Measurements from ENCODE around the gene KNOP1.
"Not testable (repeated sequence)": the region's sequence is repeated elsewhere in the genome, so short reads cannot be mapped to it uniquely, and the experiment has no call there.

KNOP1 gene

DNA sequence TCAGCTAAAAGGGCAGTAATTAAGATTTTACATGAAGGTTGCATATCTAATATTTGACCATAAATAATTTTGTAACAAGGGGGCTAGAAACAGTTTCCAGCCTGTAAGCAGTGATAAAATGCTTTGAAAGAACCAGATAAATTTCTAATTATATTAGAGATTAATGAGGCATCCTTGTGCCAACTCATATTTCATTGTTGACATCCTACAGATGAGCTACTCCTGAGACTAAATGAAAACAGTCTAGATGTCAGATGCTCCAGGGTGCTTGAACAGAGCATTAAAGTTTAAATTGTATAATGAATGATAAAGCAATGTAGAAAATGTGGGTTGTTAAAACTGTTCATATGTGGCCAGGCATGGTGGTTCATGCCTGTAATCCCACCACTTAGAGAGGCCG is 23.3 kb upstream of the KNOP1 start:
- DNase-seq = no peak

DNA sequence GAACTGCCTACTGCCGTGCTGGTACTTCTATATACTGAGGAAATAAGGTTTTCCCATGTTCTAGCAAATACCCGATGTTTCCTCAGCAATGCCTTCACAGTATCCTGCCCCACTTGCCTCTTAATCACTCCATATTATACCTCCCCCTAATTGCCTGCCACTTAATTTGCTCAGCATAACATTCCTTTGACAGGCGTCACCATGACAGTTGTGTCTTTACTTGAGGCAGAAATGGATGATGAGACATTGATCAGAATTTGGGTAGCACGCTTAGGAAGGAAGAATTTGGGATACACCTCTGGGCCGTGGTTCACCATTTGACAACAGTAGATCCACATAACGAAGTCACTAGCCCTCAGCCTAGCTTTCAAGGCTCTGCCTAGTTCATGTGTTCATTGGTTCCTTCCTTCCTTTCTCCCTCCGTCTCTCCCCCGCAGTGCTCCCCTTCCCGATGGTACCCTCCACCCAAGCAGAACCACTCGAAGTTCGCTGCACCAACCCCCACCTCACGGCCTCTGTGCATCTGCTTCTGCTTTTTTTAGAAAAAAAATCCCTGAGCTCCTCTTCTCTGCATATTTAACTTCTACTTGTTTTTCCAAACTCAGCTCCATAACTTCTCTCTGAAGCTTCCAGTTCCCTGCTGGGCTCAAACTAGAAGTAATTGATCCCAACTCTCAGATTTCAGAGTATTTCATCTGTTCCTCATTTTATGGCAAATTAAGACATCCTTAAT is 19.4 kb upstream of the KNOP1 start:
- no peak for DNase-seq

- DNase-seq = no peak
These were observed 17.2 kb upstream of the KNOP1 start for GRCh38 chr16:19735074-19735867.

DNA sequence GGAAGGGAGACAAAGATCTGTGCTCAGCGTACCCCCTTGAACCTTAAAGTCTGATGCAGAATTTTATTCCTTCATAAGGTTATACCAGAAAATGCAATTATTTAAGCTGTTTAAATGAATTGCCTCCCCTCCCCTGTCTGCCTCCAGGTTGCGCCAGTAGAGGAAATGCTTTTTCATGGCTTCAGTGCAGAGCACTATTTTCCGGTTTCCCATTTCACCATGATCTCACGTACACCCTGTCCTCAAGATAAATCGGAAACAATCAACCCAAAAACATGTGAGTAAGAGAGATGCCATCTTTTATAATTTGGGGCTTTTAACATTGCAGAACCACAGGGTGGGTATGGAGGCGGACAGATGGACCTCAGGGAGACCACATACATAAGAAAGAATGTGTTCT is 15.5 kb upstream of the KNOP1 start:
- no peak for DNase-seq

- no peak for DNase-seq
These were observed 10.6 kb upstream of the KNOP1 start for GRCh38 chr16:19728636-19728965.

DNA sequence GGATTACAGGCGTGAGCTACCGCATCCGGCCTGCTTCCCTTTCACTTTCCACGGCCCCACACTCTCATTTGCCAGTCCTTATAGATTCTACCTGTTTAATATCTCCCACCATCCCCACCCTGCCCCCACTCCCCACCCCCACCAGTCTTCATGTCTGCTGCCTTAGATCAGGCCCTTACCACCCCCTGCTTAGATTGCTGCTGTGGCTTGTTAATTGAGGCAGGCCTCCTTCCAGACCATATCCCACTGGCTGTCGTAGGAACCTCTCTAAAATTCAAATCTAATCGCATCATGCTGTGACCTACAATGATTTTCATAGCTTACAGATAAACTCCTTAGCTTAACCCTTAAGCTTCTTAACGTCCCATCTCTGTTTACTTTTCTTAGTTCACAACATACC is 5.0 kb upstream of the KNOP1 start:
- DNase-seq = no peak

- DNase-seq = no peak
These were observed 4.4 kb upstream of the KNOP1 start for GRCh38 chr16:19722269-19722952.

DNA sequence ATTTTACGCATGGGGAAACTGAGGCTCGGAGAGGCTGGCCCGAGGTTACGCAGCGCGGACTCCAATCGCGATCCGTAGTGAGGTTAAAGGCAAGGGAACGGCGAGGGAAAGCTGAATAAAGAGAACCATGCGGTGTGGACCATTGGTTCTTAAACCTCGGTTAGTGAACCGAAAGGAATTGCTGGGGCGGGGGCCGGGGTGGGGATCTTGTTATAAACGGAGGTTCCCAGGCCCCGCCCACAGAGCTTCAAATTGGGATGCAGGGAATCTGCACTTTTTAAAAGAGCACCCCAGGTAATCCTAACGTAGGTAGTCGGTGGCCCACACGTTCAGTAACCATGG is 568 bp upstream of the KNOP1 start:
- DNase-seq = no peak

- DNase-seq = no peak
These were observed 713 bp downstream of the KNOP1 start for GRCh38 chr16:19717314-19717713.

- DNase-seq = not testable (repeated sequence)
These were observed 1.3 kb downstream of the KNOP1 start for GRCh38 chr16:19716728-19717127.

GRCh38 chr16:19716183-19716582 is 1.8 kb downstream of the KNOP1 start:
- no peak for DNase-seq

DNA sequence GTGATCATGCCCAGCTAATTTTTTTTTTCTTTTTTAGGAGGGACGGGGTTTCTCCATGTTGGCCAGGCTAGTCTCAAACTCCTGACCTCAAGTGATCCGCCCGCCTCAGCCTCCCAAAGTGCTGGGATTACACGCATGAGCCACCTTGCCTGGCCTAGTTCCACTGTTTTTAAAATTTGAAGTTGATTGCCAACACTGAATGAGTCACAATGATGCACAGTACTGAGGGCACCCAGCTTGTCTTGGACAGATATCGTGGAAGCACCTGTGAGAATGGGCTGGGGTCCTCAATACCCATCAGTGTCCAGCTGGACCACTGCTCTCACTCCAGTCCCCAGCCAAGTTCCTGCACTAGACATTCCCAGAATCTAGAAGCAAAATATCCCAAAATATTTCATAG is 2.5 kb downstream of the KNOP1 start:
- no peak for DNase-seq

- no peak for DNase-seq
These were observed 4.3 kb downstream of the KNOP1 start for GRCh38 chr16:19713697-19714096.

GRCh38 chr16:19712418-19713058 is 5.5 kb downstream of the KNOP1 start:
- DNase-seq = no peak

DNA sequence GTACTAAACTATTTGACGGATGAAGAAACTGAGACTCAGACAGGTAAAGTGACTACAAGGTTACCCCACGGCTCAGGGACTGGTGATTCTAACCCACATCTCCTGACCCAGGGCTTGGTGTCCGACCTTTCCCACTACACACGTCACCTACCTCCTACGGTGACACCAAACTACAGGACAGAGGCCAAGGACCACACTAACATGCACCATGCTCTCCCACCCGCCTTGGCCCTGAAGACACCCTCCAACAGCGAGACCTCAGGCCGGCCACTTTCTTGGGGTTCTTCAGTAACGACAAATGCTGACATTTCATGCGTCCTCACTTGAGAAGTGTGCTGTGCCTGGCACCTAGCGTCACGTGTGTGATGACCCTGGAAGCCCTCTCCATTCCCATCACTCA is 6.4 kb downstream of the KNOP1 start:
- no peak for DNase-seq

DNA sequence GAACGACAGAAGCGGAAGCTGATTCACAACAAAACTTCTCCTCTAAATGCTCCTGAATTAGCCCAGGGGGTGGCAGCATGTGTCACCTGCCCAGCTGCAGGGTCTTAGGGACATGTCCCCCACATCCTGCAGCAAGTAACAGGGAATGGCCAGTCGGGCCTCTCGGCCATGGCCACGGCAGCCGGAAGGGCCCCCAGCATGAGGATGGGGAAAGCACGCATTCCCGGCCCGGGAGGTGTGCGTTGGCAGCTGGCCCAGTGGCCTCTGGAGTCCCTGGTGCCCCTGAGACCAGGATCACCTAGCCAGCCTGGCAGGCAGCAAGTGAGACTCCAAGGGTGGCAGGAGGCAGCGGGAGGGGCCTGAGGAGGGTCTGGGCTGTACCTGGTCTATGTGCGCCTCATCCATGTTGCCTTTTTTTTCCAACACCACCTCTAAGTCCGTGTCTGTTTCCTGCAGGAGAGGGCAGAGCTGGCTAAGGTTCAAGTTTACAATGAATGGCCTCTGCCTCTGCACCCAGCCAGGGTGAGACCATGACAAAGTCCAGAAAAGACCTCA is 7.0 kb downstream of the KNOP1 start:
- DNase-seq = no peak

DNA sequence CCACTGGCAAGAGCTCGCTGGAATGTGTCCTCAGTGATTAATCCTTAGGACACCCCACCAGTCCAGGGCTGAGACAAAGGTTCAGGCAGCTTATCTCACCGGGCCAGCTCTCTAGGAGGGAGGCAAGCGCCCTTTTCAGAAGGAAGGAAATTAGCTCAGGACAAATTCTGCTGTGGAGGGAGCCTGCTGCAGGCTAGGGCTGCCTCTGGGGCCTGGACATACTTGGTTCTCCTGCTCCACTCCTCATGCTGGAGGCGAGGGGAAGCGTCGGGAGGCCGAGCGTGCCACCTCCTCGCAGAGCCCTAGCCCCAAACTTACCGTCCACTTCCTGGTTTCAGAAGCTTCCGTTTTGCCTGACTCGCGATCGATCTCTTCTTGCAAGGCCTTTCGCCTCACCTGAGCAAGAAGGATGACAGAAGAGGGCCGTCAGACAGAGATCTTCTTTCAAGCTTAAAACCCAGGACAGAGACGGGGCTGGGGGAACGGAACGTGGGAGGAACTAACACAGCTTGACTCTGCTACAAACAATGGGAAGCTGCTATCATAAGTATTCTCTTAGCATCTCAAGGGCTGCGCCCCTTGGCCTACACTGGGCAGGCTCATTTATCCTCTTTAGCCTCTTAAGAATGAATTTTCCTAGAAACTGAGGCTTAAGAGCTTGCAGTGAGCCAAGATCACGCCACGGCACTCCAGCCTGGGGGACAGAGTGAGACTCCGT is 7.7 kb downstream of the KNOP1 start:
- DNase-seq = no peak

- DNase-seq = no peak
These were observed 8.5 kb downstream of the KNOP1 start for GRCh38 chr16:19709381-19710136.

GRCh38 chr16:19708296-19709205 is 9.5 kb downstream of the KNOP1 start:
- DNase-seq = no peak

DNA sequence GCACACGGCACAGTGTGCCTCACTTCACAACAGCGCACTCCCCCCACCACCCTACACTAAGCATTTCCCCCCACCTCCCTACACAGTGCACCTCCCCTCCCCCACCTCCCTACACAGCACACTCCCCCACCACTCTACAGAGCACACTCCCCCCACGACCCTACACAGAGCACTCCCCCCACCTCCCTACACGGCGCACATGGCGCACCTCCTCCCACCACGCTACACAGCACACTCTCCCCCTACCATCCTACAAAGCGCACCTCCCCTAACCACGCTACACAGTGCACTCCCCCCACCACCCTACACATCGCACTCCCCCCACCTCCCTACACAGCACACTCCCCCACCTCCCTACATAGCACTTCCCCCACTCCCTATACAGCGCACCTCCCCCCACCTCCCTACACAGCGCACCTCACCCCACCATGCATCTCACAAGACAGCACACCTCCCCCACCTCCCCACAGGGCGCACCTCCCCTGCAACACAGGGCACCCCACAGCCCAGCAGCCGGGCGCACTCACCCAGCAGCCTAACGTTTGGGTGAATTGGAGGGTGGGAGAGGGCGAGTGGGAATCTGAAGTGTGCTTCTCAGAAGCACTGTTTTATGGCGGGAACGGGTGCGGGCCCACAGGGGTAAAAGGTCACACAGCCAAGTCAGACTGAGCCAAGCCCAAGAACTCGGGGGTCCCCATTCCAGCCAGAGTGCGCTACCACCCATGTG is 10.3 kb downstream of the KNOP1 start:
- DNase-seq = no peak
